ENCODE results near the gene SELENOV.
"Not testable (repeated sequence)": the region's sequence is repeated elsewhere in the genome, so short reads cannot be mapped to it uniquely, and the experiment has no call there.

Gene SELENOV

DNA sequence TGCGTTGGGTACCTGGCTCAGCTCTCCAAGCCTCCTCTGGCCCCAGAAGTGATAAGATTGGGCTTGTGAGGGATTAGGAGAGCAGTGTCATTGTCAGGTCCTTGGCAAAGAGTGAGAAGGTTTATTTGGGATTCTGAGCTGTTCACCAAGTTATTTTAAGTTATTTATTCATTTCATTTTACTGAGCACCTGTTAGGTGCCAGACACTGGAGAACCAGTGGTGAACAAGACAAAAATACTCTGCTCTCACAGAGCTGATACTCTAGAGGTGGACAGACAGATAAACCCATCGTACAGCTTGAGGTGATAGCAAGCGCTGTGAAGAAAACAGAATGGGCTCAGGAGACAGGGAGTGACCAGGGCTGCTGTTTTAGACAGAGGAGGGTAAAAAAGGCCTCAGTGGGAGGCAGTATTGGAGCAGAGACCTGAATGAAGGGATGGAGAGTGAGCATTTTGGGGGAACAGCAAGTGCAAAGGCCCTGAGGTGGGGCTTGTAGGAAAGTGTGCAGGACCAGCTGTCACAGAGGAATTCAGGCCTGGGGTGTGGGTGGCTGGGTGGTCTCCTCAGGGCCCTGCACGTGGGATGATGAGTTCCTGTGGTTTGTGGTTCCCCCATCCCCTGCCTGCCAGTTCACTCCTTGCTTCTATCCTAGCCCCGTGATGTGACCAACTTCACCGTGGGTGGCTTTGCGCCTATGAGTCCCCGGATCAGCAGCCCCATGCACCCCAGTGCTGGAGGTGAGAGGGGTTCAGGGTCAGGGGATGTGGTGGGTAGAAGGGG is 43.0 kb upstream of the SELENOV start:
- TF ChIP-seq, protein P1, sequence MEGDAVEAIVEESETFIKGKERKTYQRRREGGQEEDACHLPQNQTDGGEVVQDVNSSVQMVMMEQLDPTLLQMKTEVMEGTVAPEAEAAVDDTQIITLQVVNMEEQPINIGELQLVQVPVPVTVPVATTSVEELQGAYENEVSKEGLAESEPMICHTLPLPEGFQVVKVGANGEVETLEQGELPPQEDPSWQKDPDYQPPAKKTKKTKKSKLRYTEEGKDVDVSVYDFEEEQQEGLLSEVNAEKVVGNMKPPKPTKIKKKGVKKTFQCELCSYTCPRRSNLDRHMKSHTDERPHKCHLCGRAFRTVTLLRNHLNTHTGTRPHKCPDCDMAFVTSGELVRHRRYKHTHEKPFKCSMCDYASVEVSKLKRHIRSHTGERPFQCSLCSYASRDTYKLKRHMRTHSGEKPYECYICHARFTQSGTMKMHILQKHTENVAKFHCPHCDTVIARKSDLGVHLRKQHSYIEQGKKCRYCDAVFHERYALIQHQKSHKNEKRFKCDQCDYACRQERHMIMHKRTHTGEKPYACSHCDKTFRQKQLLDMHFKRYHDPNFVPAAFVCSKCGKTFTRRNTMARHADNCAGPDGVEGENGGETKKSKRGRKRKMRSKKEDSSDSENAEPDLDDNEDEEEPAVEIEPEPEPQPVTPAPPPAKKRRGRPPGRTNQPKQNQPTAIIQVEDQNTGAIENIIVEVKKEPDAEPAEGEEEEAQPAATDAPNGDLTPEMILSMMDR (IDR thresholded peaks at IDR 0.05; ENCODE audit: low read depth, low read length) = no peak
- no peak for DNase-seq (ENCODE audit: low read depth in 2 of 2)
- no peak overlapping the region for H3K4me3 ChIP-seq (replicated peaks in 1 of 2; ENCODE audit: low read depth in 2 of 2, low read length in 2 of 2)

DNA sequence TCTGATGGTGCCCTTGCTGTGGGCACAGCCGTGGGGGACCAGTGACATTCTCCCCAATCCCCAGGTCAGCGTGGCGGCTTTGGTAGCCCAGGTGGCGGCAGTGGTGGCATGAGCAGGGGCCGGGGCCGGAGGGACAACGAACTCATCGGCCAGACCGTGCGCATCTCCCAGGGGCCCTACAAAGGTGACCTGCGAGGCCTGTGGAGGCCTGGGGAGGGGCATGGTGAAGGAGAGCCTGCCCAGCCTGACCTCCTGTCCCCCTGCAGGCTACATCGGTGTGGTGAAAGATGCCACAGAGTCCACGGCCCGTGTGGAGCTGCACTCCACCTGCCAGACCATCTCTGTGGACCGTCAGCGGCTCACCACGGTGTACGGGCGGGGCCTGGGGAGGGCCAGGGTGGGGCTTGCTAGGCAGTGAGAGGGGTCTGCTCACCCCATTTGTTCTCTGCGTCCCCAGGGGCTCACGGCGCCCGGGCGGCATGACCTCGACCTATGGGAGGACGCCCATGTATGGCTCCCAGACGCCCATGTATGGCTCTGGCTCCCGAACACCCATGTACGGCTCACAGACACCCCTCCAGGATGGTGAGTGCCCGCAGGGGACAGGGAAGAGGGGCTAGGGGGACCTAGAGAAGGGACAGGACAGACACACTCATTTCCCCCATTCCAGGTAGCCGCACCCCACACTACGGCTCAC is 42.0 kb upstream of the SELENOV start:
- DNase-seq (ENCODE audit: low read depth in 2 of 2) = no peak
- no peak overlapping the region for H3K4me3 ChIP-seq (replicated peaks in 1 of 2; ENCODE audit: low read depth in 2 of 2, low read length in 2 of 2)
- TF ChIP-seq, protein P1 (IDR thresholded peaks at IDR 0.05; ENCODE audit: low read depth, low read length) = no peak

DNA sequence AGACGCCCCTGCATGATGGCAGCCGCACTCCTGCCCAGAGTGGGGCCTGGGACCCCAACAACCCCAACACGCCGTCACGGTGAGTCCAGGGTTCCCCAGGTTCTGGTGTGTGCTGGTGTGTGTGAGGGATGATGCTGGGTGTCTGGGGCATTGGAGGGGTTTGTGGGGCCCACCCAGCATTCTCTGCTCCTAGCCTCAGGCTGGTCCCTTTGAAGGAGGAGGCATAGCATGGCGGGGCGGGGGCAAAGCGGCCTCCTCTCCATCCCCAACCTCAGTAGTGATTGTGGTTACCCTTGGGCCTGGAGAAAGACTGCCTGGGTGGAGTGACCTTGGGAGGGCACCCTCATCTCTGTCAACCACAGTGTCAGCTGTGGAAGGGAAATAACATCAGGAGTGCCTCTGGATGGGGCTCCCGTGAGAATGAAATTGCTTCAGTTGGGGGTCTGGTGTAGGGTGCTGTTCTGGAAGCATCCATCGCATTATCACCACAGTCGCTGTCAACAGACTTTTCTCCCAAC is 41.4 kb upstream of the SELENOV start:
- no peak for DNase-seq (ENCODE audit: low read depth in 2 of 2)
- no peak overlapping the region for H3K4me3 ChIP-seq (replicated peaks in 1 of 2; ENCODE audit: low read depth in 2 of 2, low read length in 2 of 2)
- TF ChIP-seq, protein P1 (IDR thresholded peaks at IDR 0.05; ENCODE audit: low read depth, low read length) = no peak

DNA sequence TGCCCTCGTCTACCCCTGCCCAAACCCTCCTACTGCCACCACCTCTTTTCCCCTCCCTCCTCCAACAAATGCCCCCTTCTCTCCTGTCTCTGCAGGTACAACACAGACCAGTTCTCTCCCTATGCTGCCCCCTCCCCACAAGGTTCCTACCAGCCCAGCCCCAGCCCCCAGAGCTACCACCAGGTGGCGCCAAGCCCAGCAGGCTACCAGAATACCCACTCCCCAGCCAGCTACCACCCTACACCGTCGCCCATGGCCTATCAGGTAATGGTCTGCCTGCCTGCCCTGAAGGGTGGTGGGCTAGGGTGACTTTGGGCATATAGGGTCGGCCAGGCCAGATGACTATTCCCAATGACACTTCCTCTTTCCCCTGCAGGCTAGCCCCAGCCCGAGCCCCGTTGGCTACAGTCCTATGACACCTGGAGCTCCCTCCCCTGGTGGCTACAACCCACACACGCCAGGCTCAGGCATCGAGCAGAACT is 40.8 kb upstream of the SELENOV start:
- H3K4me3 ChIP-seq (replicated peaks in 1 of 2; ENCODE audit: low read depth in 2 of 2, low read length in 2 of 2) = no peak overlapping the region
- DNase-seq (ENCODE audit: low read depth in 2 of 2) = peak; percentile 31 to 47

DNA sequence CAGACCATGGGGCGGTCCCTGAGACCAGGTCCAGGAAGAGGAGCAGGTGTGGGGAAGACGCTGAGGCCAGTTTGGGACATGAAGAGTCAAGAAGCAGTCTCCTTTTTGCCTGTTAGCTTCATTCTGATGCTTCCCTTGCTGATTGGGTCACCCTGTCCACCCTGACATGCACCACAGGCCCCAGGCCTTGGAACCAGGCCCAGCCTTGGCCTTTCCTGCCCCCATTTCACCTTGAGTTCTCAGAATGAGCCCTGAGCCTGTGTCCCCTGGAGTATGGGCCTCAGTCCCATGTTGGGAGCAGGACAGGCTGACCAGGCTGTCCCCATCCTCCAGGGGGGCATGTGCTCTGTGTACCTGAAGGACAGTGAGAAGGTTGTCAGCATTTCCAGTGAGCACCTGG is 39.2 kb upstream of the SELENOV start:
- H3K4me3 ChIP-seq (replicated peaks in 1 of 2; ENCODE audit: low read depth in 2 of 2, low read length in 2 of 2) = no peak overlapping the region
- no peak for DNase-seq (ENCODE audit: low read depth in 2 of 2)
- TF ChIP-seq, protein P1 (IDR thresholded peaks at IDR 0.05; ENCODE audit: low read depth, low read length) = no peak

More for the DNA sequence above, 40.8 kb upstream of the SELENOV start:
- TF ChIP-seq, protein P1 (IDR thresholded peaks at IDR 0.05; ENCODE audit: low read depth, low read length) = peak; percentile 87

DNA sequence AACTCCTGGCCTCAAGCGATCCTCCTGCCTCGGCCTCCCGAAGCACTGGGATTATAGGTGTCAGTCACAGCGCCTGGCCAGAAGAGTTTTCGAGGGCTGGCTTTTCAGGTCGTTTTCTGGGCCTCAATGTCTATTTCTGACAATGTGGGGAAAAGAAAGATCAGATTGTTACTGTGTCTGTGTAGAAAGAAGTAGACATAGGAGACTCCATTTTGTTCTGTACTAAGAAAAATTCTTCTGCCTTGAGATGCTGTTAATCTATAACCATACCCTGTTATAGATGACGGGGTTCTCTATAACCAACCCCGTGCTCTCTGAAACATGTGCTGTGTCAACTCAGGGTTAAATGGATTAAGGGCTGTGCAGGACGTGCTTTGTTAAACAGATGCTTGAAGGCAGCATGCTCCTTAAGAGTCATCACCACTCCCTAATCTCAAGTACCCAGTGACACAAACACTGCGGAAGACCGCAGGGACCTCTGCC is 35.6 kb upstream of the SELENOV start:
- DNase-seq (ENCODE audit: low read depth in 2 of 2); H3K4me3 ChIP-seq (replicated peaks in 1 of 2; ENCODE audit: low read depth in 2 of 2, low read length in 2 of 2): not testable (repeated sequence)

DNA sequence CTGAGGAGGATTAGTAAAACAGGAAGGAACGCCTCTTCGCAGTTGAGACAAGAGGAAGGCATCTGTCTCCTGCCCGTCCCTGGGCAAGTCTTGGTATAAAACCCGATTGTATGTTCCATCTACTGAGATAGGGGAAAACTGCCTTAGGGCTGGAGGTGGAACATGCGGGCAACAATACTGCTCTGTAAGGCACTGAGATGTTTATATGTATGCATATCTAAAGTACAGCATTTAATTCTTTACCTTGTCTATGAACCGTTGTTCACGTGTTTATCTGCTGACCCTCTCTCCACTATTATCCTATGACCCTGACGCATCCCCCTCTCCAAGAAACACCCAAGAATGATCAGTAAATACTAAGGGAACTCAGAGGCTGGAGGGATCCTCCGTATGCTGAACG is 35.0 kb upstream of the SELENOV start:
- no peak overlapping the region for H3K4me3 ChIP-seq (replicated peaks in 1 of 2; ENCODE audit: low read depth in 2 of 2, low read length in 2 of 2)
- no peak for DNase-seq (ENCODE audit: low read depth in 2 of 2)
- TF ChIP-seq, protein P1 (IDR thresholded peaks at IDR 0.05; ENCODE audit: low read depth, low read length) = no peak

Data from cardiac fibroblast (primary cell).